Activated T-helper 17 cell treated with anti-CD3 and anti-CD28 coated beads, Interleukin-2, amount 50 U/mL, for 72 hours (primary cell): ENCODE data around the gene ANO2. TPM values are rescaled to one million over a fixed set of nuclear protein-coding genes. Genes with fewer than 3 reads are reported as not detected.

Experiments
- ATAC-seq: fragments of 150-1000 bp; cut with Tn5 transposase; replicated peaks from 2 replicates; pipeline ENCODE4 v1.10.0; 2021; ENCODE audit warnings: mild to moderate bottlenecking, moderate library complexity
- H3K27ac Mint-ChIP-seq: one replicate; pipeline ENCODE4 v1.8.0; 2022; ENCODE audit warnings: mixed read lengths
- H3K27me3 Mint-ChIP-seq: one replicate; pipeline ENCODE4 v1.8.0; 2022; ENCODE audit warnings: mixed read lengths
- H3K36me3 Mint-ChIP-seq: one replicate; pipeline ENCODE4 v1.8.0; 2022; ENCODE audit warnings: low read depth, mild to moderate bottlenecking, mixed read lengths
- H3K4me1 Mint-ChIP-seq: one replicate; pipeline ENCODE4 v1.8.0; 2022; ENCODE audit warnings: mixed read lengths
- H3K4me3 Mint-ChIP-seq: one replicate; pipeline ENCODE4 v1.8.0; 2022; ENCODE audit warnings: mild to moderate bottlenecking, mixed read lengths
- H3K9me3 Mint-ChIP-seq: one replicate; pipeline ENCODE4 v1.8.0; 2022; ENCODE audit warnings: mixed read lengths
- total RNA-seq, 2 donors: library from RNA; stranded (reverse); gene quantifications; one replicate each; pipeline ENCODE4 v1.2.3, GENCODE V29; 2022

The ANO2 gene
- total RNA-seq, 2 donors from 2014 or later, result not detected

- no peaks in the 10 kb centered on the region for H3K4me1 Mint-ChIP-seq
- H3K36me3 Mint-ChIP-seq, result no peaks in the 10 kb centered on the region
- no peak overlapping the region for H3K27ac Mint-ChIP-seq
- no peak overlapping the region for H3K4me3 Mint-ChIP-seq
- no peak for ATAC-seq
- H3K27me3 Mint-ChIP-seq, result peaks cover 8% of the 10 kb centered on the region
- no peaks in the 10 kb centered on the region for H3K9me3 Mint-ChIP-seq
Observed at GRCh38 chr12:5520037-5520436, 425.0 kb downstream of the ANO2 start.

- no peak for ATAC-seq
- Mint-ChIP-seq H3K27me3 (peaks cover 8% of the 10 kb centered on the region), H3K4me3 (no peak overlapping the region), H3K4me1 (no peaks in the 10 kb centered on the region), H3K27ac (no peak overlapping the region), H3K36me3 (no peaks in the 10 kb centered on the region), H3K9me3 (no peaks in the 10 kb centered on the region)
Observed at GRCh38 chr12:5518584-5519365, 426.3 kb downstream of the ANO2 start.

- H3K27ac Mint-ChIP-seq, result no peak overlapping the region
- no peak overlapping the region for H3K4me3 Mint-ChIP-seq
- H3K36me3 Mint-ChIP-seq, result no peaks in the 10 kb centered on the region
- H3K9me3 Mint-ChIP-seq, result no peaks in the 10 kb centered on the region
- ATAC-seq, result no peak
- H3K4me1 Mint-ChIP-seq, result no peaks in the 10 kb centered on the region
- peaks cover 5% of the 10 kb centered on the region for H3K27me3 Mint-ChIP-seq
Observed at GRCh38 chr12:5516371-5517241, 428.5 kb downstream of the ANO2 start.

- Mint-ChIP-seq H3K27me3 (peaks cover 13% of the 10 kb centered on the region), H3K9me3 (no peaks in the 10 kb centered on the region), H3K27ac (no peak overlapping the region), H3K36me3 (no peaks in the 10 kb centered on the region), H3K4me3 (no peak overlapping the region), H3K4me1 (no peaks in the 10 kb centered on the region)
- no peak for ATAC-seq
Observed at GRCh38 chr12:5515458-5515857, 429.6 kb downstream of the ANO2 start.

- no peak overlapping the region for H3K4me3 Mint-ChIP-seq
- H3K9me3 Mint-ChIP-seq, result no peaks in the 10 kb centered on the region
- no peak for ATAC-seq
- H3K27ac Mint-ChIP-seq, result no peak overlapping the region
- H3K4me1 Mint-ChIP-seq, result no peaks in the 10 kb centered on the region
- H3K27me3 Mint-ChIP-seq, result peaks cover 13% of the 10 kb centered on the region
- no peaks in the 10 kb centered on the region for H3K36me3 Mint-ChIP-seq
Observed at GRCh38 chr12:5514545-5514944, 430.5 kb downstream of the ANO2 start.

- Mint-ChIP-seq H3K27ac (no peak overlapping the region), H3K4me1 (no peaks in the 10 kb centered on the region), H3K27me3 (peaks cover 13% of the 10 kb centered on the region), H3K4me3 (no peak overlapping the region), H3K36me3 (no peaks in the 10 kb centered on the region), H3K9me3 (no peaks in the 10 kb centered on the region)
- no peak for ATAC-seq
Observed at GRCh38 chr12:5514016-5514415, 431.0 kb downstream of the ANO2 start.

GRCh38 chr12:5513406-5513805 lies 431.7 kb downstream of the ANO2 start:
- no peaks in the 10 kb centered on the region for H3K9me3 Mint-ChIP-seq
- H3K27ac Mint-ChIP-seq, result no peak overlapping the region
- no peaks in the 10 kb centered on the region for H3K4me1 Mint-ChIP-seq
- no peak overlapping the region for H3K4me3 Mint-ChIP-seq
- no peak for ATAC-seq
- no peaks in the 10 kb centered on the region for H3K36me3 Mint-ChIP-seq
- H3K27me3 Mint-ChIP-seq, result peaks cover 13% of the 10 kb centered on the region

Other genes starting within 250 kb of the ANO2 start
- gene VWF, start 179.4 kb upstream of the ANO2 start, total RNA-seq, result under 1 TPM; 0.04 to 0.08 TPM